ENCODE results near the gene ARPC2. TPM values are rescaled to one million over a fixed set of nuclear protein-coding genes. Genes with fewer than 3 reads are reported as not detected.

The ARPC2 gene
- total and polyA plus RNA-seq, 10 donors, result 262 to 554 (median 374) TPM

DNA sequence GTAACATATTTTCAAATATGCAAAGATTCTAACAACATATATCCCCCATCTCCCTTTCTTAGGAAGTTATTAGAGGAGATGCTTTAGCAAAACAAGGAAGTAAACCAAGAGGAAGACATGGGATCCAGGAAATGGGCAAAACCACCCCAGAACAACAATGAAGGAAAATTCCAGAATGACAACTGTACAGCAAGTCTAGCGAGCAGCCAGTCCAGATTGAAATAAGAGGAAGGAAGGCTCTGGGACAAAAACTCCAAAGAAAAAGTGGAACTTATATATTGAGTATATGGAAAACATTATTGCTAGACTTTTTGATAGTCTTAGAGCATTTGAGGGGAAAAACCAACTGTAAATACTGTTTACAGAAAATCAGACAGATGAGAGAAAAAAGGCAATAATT is 2.9 kb upstream of the ARPC2 start:
- Histone ChIP-seq H3K36me3 (no peaks in the 10 kb centered on the region), H3K4me3 (no peak overlapping the region), H3K9me3 (peaks cover 0 to 6% (median 2%) of the 10 kb centered on the region in 8 donors), H3K4me1 (peaks cover 7 to 23% (median 18%) of the 10 kb centered on the region in 6 donors), H3K27ac (no peak overlapping the region), H3K27me3 (replicated peaks in 1 of 7) (no peaks in the 10 kb centered on the region)
- WGBS, 5 donors, result 52 to 81% (median 68%) methylated on average over 1 of the region's 1 CpG
- TF ChIP-seq POLR2AphosphoS5 (IDR thresholded peaks at IDR 0.05), result no peak
- TF ChIP-seq, protein P1, sequence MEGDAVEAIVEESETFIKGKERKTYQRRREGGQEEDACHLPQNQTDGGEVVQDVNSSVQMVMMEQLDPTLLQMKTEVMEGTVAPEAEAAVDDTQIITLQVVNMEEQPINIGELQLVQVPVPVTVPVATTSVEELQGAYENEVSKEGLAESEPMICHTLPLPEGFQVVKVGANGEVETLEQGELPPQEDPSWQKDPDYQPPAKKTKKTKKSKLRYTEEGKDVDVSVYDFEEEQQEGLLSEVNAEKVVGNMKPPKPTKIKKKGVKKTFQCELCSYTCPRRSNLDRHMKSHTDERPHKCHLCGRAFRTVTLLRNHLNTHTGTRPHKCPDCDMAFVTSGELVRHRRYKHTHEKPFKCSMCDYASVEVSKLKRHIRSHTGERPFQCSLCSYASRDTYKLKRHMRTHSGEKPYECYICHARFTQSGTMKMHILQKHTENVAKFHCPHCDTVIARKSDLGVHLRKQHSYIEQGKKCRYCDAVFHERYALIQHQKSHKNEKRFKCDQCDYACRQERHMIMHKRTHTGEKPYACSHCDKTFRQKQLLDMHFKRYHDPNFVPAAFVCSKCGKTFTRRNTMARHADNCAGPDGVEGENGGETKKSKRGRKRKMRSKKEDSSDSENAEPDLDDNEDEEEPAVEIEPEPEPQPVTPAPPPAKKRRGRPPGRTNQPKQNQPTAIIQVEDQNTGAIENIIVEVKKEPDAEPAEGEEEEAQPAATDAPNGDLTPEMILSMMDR (IDR thresholded peaks at IDR 0.05 in 8 of 11, conservative IDR thresholded peaks at IDR 0.05 in 3 of 11), result no peak
- no peak for TF ChIP-seq POLR2A (IDR thresholded peaks at IDR 0.05)
- intact Hi-C loops (cut with DNase I; ENCODE audit: low total_unique reads), result no loop called here
- DNase-seq, result no peak

DNA sequence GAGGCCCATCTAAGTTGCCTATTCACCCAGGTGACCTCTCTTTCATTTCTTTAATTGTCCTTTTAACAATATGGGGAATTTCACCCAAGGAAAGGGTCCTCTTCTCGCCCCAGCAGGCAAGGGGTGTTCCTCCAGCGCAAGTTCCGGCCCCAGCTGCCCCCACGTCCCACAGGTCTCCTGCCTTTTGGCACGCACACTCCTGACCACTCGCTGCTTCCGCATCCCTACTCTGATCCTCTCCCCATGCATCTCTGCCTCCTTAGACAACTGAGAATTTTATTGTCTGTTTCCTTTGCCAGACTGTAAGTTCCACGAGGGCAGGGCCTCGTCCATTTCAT is 684 bp upstream of the ARPC2 start:
- Histone ChIP-seq H3K4me1 (peaks cover 29 to 45% (median 40%) of the 10 kb centered on the region in 6 donors), H3K9me3 (no peaks in the 10 kb centered on the region), H3K27ac (peak overlapping the region; percentile 91 to 99 (median 98)), H3K27me3 (replicated peaks in 1 of 7) (no peaks in the 10 kb centered on the region), H3K36me3 (peaks cover 0 to 20% (median 0%) of the 10 kb centered on the region in 6 donors), H3K4me3 (peak overlapping the region; percentile 77 to 98 (median 92))
- no peak for TF ChIP-seq POLR2A (IDR thresholded peaks at IDR 0.05)
- TF ChIP-seq, protein P1 (IDR thresholded peaks at IDR 0.05 in 8 of 11, conservative IDR thresholded peaks at IDR 0.05 in 3 of 11), result no peak
- TF ChIP-seq POLR2AphosphoS5 (IDR thresholded peaks at IDR 0.05), result no peak
- intact Hi-C loops (cut with DNase I; ENCODE audit: low total_unique reads), result no loop called here
- peak; percentile 84 for DNase-seq
- WGBS, 5 donors, result 63 to 70% (median 65%) methylated on average over 9 of the region's 9 CpGs

DNA sequence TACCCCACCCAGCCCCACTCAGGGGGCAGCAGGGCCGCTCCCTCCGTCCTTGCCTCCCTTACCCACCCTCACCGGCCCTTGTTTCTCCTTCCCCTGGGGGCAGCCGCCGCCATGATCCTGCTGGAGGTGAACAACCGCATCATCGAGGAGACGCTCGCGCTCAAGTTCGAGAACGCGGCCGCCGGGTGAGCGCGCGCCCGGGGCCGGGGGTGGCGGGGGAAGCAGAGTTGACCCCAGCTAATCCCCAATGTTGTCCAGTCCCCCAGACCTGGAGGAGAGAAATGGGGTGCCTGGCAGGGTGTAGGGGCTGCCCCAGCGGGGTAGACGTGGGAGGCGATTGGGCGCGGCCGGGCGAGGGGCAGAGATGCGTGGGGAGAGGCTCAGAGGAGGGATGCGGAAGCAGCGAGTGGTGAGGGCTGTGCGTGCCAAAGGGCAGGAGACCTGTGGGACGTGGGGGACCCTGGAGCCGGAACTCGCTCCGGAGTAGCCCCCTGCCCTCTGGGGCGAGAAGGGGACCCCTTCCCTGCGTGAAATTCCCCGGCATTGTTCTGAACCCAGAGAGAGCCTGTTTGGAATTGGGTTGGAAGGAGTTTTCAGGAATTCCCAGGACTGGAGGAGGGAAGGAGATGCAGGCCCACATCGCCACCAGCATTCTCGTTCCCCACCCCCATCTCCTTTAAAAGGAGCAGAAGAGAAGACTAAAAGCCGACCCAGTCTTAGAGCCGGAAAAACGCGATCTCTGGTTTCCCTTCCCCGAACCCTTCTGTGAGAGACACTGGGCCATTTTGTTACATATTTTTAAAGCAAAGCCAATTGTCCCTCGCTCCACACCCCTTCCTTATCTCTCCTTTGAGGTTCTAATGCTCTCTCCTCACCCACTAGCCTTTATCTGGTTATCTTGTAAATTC is 625 bp downstream of the ARPC2 start:
- DNase-seq, result peak; percentile 95

DNA sequence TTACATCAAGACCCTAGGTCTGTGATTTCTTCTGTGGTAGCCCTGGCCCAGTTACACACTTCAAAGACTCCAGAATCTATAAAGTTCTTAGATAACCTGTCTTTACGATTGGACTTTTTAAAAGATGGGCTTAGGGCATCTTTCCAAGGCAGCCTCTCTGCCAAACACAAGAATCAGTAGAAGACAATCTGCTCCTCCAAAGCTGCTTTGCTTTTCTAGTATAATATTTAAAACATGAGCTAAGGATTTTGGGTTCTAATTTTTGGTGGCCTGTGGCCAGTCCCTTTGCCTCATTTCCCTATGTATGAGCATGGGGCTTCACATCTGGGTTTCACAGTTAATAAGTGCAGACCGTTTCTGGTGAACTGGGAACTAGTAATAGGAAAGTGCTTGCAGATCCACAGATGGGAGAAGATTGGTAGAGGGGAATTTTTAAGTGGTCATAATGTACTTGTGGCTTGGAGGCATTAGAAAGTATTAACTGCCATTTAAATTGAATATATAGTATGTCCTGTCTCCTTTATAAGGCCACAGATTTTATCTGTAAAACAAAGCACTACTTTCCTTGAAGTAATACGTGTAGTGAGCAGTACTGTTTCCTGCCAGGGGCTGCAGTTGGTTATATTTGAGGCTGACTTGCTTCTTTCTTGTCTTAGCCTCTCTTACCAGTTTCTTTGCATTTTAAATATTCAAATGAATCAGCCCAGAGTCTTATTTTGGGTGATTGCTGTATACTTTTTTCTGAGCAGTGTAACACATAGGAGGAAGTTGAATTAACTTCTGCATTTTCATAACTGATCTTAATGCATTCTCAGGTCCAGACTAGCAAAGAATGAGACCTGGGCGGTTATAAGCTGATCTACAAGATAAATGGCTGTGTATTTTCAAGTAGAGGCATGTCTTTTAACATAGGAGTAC is 1.5 kb downstream of the ARPC2 start:
- intact Hi-C loops (cut with DNase I; ENCODE audit: low total_unique reads), result no loop called here
- no peaks in the 10 kb centered on the region for H3K27me3 ChIP-seq (replicated peaks in 1 of 7)
- peak overlapping the region; percentile 91 to 99 (median 98) for H3K27ac ChIP-seq
- no peaks in the 10 kb centered on the region for H3K9me3 ChIP-seq
- TF ChIP-seq, protein P1 (IDR thresholded peaks at IDR 0.05 in 8 of 11, conservative IDR thresholded peaks at IDR 0.05 in 3 of 11), result no peak
- peak in 2 of 3 donors; percentile 8 to 71 for TF ChIP-seq POLR2A (IDR thresholded peaks at IDR 0.05)
- peak in 1 of 3 donors; percentile 24 for TF ChIP-seq POLR2AphosphoS5 (IDR thresholded peaks at IDR 0.05)
- H3K4me1 ChIP-seq, result peaks cover 51 to 67% (median 62%) of the 10 kb centered on the region in 6 donors
- 1 to 6% (median 3%) methylated on average over 4 of the region's 4 CpGs for whole genome bisulfite sequencing, 5 donors
- H3K4me3 ChIP-seq, result peak overlapping the region; percentile 77 to 98 (median 92)
- H3K36me3 ChIP-seq, result peaks cover 0 to 41% (median 4%) of the 10 kb centered on the region in 6 donors
- no peak for DNase-seq

More for the DNA sequence above, 625 bp downstream of the ARPC2 start:
- Histone ChIP-seq H3K27ac (peak overlapping the region; percentile 91 to 99 (median 98)), H3K36me3 (peaks cover 0 to 33% (median 0%) of the 10 kb centered on the region in 6 donors), H3K27me3 (replicated peaks in 1 of 7) (no peaks in the 10 kb centered on the region), H3K4me3 (peak overlapping the region; percentile 77 to 98 (median 92)), H3K4me1 (peaks cover 42 to 58% (median 53%) of the 10 kb centered on the region in 6 donors), H3K9me3 (no peaks in the 10 kb centered on the region)
- intact Hi-C loops (cut with DNase I; ENCODE audit: low total_unique reads), result no loop called here
- 0 to 1% (median 0%) methylated on average over 45 to 47 of the region's 47 CpGs for WGBS, 5 donors
- peak; percentile 58 to 61 (median 60) for TF ChIP-seq POLR2AphosphoS5 (IDR thresholded peaks at IDR 0.05)
- no peak for TF ChIP-seq POLR2A (IDR thresholded peaks at IDR 0.05)
